ENCODE measurements around the gene GMPR2.
"Not testable (repeated sequence)": the region's sequence is repeated elsewhere in the genome, so short reads cannot be mapped to it uniquely, and the experiment has no call there.

The GMPR2 gene

GRCh38 chr14:24215495-24216344 is 17.0 kb upstream of the GMPR2 start, which contains the start of gene MDP1:
MDP1 (minus strand) TSS chr14:24216066; CDS start chr14:24215955, 111 bp downstream.
- Histone ChIP-seq H3K36me3 (ENCODE audit: control insufficient read depth, insufficient read depth, low read length) (peaks cover 33% of the 10 kb centered on the region), H3K4me1 (ENCODE audit: control insufficient read depth, insufficient read depth, low read length, poor library complexity, severe bottlenecking) (peaks cover 3% of the 10 kb centered on the region), H3K27ac (ENCODE audit: low read depth, low read length, severe bottlenecking) (peak within 1 kb of the TSS; percentile 5), H3K9me3 (ENCODE audit: control insufficient read depth, low read length) (no peaks in the 10 kb centered on the region), H3K4me3 (ENCODE audit: extremely low read depth, insufficient read depth, low read length, poor library complexity, severe bottlenecking) (peak within 1 kb of the TSS; percentile 69)
- 2 to 3% methylated on average over 21 to 22 of the region's 40 CpGs for WGBS, 2 experiments (ENCODE audit: insufficient coverage in 2 of 2)

GRCh38 chr14:24216345-24216699 is 16.4 kb upstream of the GMPR2 start:
- Histone ChIP-seq H3K27ac (ENCODE audit: low read depth, low read length, severe bottlenecking) (no peak overlapping the region), H3K36me3 (ENCODE audit: control insufficient read depth, insufficient read depth, low read length) (peaks cover 27% of the 10 kb centered on the region), H3K4me3 (ENCODE audit: extremely low read depth, insufficient read depth, low read length, poor library complexity, severe bottlenecking) (peak overlapping the region; percentile 69), H3K9me3 (ENCODE audit: control insufficient read depth, low read length) (no peaks in the 10 kb centered on the region), H3K4me1 (ENCODE audit: control insufficient read depth, insufficient read depth, low read length, poor library complexity, severe bottlenecking) (peaks cover 3% of the 10 kb centered on the region)
- WGBS, 2 experiments (ENCODE audit: insufficient coverage in 2 of 2): 90 to 100% methylated on average over 1 of the region's 2 CpGs

- WGBS, 2 experiments (ENCODE audit: insufficient coverage in 2 of 2): no CpG with 5 or more reads among the region's 1 CpG
- not testable (repeated sequence) for H3K4me3 ChIP-seq (ENCODE audit: extremely low read depth, insufficient read depth, low read length, poor library complexity, severe bottlenecking); H3K4me1 ChIP-seq (ENCODE audit: control insufficient read depth, insufficient read depth, low read length, poor library complexity, severe bottlenecking); H3K27ac ChIP-seq (ENCODE audit: low read depth, low read length, severe bottlenecking); H3K9me3 ChIP-seq (ENCODE audit: control insufficient read depth, low read length)
- H3K36me3 ChIP-seq (ENCODE audit: control insufficient read depth, insufficient read depth, low read length): peaks cover 24% of the 10 kb centered on the region
These were observed 15.9 kb upstream of the GMPR2 start for GRCh38 chr14:24216876-24217275.

- 100% methylated on average over 1 of the region's 4 CpGs; no CpG with 5 or more reads in 1 of the 2 experiments for WGBS, 2 experiments (ENCODE audit: insufficient coverage in 2 of 2)
- Histone ChIP-seq H3K4me1 (ENCODE audit: control insufficient read depth, insufficient read depth, low read length, poor library complexity, severe bottlenecking) (no peaks in the 10 kb centered on the region), H3K9me3 (ENCODE audit: control insufficient read depth, low read length) (no peaks in the 10 kb centered on the region), H3K27ac (ENCODE audit: low read depth, low read length, severe bottlenecking) (no peak overlapping the region), H3K36me3 (ENCODE audit: control insufficient read depth, insufficient read depth, low read length) (peaks cover 19% of the 10 kb centered on the region), H3K4me3 (ENCODE audit: extremely low read depth, insufficient read depth, low read length, poor library complexity, severe bottlenecking) (no peak overlapping the region)
These were observed 13.6 kb upstream of the GMPR2 start for GRCh38 chr14:24219080-24219479.

GRCh38 chr14:24219521-24219920 is 13.2 kb upstream of the GMPR2 start:
- H3K4me1 ChIP-seq (ENCODE audit: control insufficient read depth, insufficient read depth, low read length, poor library complexity, severe bottlenecking): no peaks in the 10 kb centered on the region
- 80 to 90% methylated on average over 1 to 2 of the region's 3 CpGs for WGBS, 2 experiments (ENCODE audit: insufficient coverage in 2 of 2)
- no peak overlapping the region for H3K4me3 ChIP-seq (ENCODE audit: extremely low read depth, insufficient read depth, low read length, poor library complexity, severe bottlenecking)
- H3K36me3 ChIP-seq (ENCODE audit: control insufficient read depth, insufficient read depth, low read length): peaks cover 22% of the 10 kb centered on the region
- H3K27ac ChIP-seq (ENCODE audit: low read depth, low read length, severe bottlenecking): no peak overlapping the region
- H3K9me3 ChIP-seq (ENCODE audit: control insufficient read depth, low read length): no peaks in the 10 kb centered on the region

GRCh38 chr14:24222987-24223386 is 9.7 kb upstream of the GMPR2 start:
- WGBS, 2 experiments (ENCODE audit: insufficient coverage in 2 of 2): 96 to 100% methylated on average over 2 to 4 of the region's 4 CpGs
- H3K27ac ChIP-seq (ENCODE audit: low read depth, low read length, severe bottlenecking); H3K4me1 ChIP-seq (ENCODE audit: control insufficient read depth, insufficient read depth, low read length, poor library complexity, severe bottlenecking); H3K9me3 ChIP-seq (ENCODE audit: control insufficient read depth, low read length); H3K4me3 ChIP-seq (ENCODE audit: extremely low read depth, insufficient read depth, low read length, poor library complexity, severe bottlenecking): not testable (repeated sequence)
- H3K36me3 ChIP-seq (ENCODE audit: control insufficient read depth, insufficient read depth, low read length): peaks cover 39% of the 10 kb centered on the region

- Histone ChIP-seq H3K27ac (ENCODE audit: low read depth, low read length, severe bottlenecking) (no peak overlapping the region), H3K4me3 (ENCODE audit: extremely low read depth, insufficient read depth, low read length, poor library complexity, severe bottlenecking) (no peak overlapping the region), H3K36me3 (ENCODE audit: control insufficient read depth, insufficient read depth, low read length) (peaks cover 36% of the 10 kb centered on the region), H3K9me3 (ENCODE audit: control insufficient read depth, low read length) (no peaks in the 10 kb centered on the region), H3K4me1 (ENCODE audit: control insufficient read depth, insufficient read depth, low read length, poor library complexity, severe bottlenecking) (peaks cover 4% of the 10 kb centered on the region)
- WGBS, 2 experiments (ENCODE audit: insufficient coverage in 2 of 2): 98 to 100% methylated on average over 7 of the region's 7 CpGs
These were observed 8.1 kb upstream of the GMPR2 start for GRCh38 chr14:24224618-24225071.

GRCh38 chr14:24226473-24226872 is 6.3 kb upstream of the GMPR2 start:
- Histone ChIP-seq H3K27ac (ENCODE audit: low read depth, low read length, severe bottlenecking) (no peak overlapping the region), H3K9me3 (ENCODE audit: control insufficient read depth, low read length) (no peaks in the 10 kb centered on the region), H3K4me1 (ENCODE audit: control insufficient read depth, insufficient read depth, low read length, poor library complexity, severe bottlenecking) (peaks cover 4% of the 10 kb centered on the region), H3K4me3 (ENCODE audit: extremely low read depth, insufficient read depth, low read length, poor library complexity, severe bottlenecking) (no peak overlapping the region), H3K36me3 (ENCODE audit: control insufficient read depth, insufficient read depth, low read length) (peaks cover 33% of the 10 kb centered on the region)
- no CpG with 5 or more reads among the region's 1 CpG for WGBS, 2 experiments (ENCODE audit: insufficient coverage in 2 of 2)

- Histone ChIP-seq H3K27ac (ENCODE audit: low read depth, low read length, severe bottlenecking) (no peak overlapping the region), H3K4me3 (ENCODE audit: extremely low read depth, insufficient read depth, low read length, poor library complexity, severe bottlenecking) (no peak overlapping the region), H3K36me3 (ENCODE audit: control insufficient read depth, insufficient read depth, low read length) (peaks cover 34% of the 10 kb centered on the region), H3K9me3 (ENCODE audit: control insufficient read depth, low read length) (no peaks in the 10 kb centered on the region), H3K4me1 (ENCODE audit: control insufficient read depth, insufficient read depth, low read length, poor library complexity, severe bottlenecking) (peaks cover 10% of the 10 kb centered on the region)
- 0% methylated on average over 1 of the region's 1 CpG for whole genome bisulfite sequencing, 2 experiments (ENCODE audit: insufficient coverage in 2 of 2)
These were observed 3.8 kb upstream of the GMPR2 start for GRCh38 chr14:24228902-24229301.

GRCh38 chr14:24231263-24232120 is 1.2 kb upstream of the GMPR2 start:
- Histone ChIP-seq H3K4me3 (ENCODE audit: extremely low read depth, insufficient read depth, low read length, poor library complexity, severe bottlenecking) (peak overlapping the region; percentile 86), H3K4me1 (ENCODE audit: control insufficient read depth, insufficient read depth, low read length, poor library complexity, severe bottlenecking) (peaks cover 6% of the 10 kb centered on the region), H3K36me3 (ENCODE audit: control insufficient read depth, insufficient read depth, low read length) (peaks cover 43% of the 10 kb centered on the region), H3K27ac (ENCODE audit: low read depth, low read length, severe bottlenecking) (peak overlapping the region; percentile 23), H3K9me3 (ENCODE audit: control insufficient read depth, low read length) (no peaks in the 10 kb centered on the region)
- WGBS, 2 experiments (ENCODE audit: insufficient coverage in 2 of 2): 5 to 9% methylated on average over 19 to 20 of the region's 23 CpGs

Data from mesodermal cell (in vitro differentiated cells).